MM.1S (cell line): ENCODE measurements around the gene CLDN8.

Experiments
- EZH2 ChIP-seq: fragments of 300-600 bp; sonication (generic); optimal IDR thresholded peaks from 2 replicates; pipeline ENCODE3; 2017; ENCODE audit warnings: low read depth, mild to moderate bottlenecking, antibody characterized with exemption, low read length, mixed read lengths
- EZH2phosphoT487 ChIP-seq: fragments of 300-600 bp; sonication (generic); IDR thresholded peaks from 2 replicates; pipeline ENCODE4 v1.6.1; 2018; ENCODE audit warnings: antibody characterized with exemption, low read length
- TF ChIP-seq, protein P1 (sequence below): fragments of 300-600 bp; sonication (generic); IDR thresholded peaks from 2 replicates; pipeline ENCODE4 v1.5.1; 2016; ENCODE audit warnings: antibody characterized with exemption, low read length, mixed read lengths

DNA sequence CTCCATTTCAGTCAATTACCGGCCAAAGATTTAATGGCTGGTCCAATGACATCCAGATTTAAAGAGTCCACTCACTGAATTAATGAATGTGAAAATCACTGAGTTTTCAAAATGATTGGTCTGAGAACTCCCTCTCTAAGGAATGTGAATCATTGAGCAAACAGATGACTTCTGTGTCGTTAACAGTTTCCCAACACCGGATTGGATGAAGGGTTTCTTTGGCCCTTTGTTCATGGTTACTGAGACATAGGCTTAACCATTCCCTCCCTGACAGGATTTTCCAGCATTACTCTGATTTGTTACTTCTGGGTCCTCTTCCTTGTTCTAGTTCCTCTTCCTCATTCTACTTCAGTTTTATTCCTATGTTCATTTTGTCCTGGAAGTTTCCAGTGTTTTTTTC lies 47.8 kb downstream of the CLDN8 start:
- TF ChIP-seq, protein P1, sequence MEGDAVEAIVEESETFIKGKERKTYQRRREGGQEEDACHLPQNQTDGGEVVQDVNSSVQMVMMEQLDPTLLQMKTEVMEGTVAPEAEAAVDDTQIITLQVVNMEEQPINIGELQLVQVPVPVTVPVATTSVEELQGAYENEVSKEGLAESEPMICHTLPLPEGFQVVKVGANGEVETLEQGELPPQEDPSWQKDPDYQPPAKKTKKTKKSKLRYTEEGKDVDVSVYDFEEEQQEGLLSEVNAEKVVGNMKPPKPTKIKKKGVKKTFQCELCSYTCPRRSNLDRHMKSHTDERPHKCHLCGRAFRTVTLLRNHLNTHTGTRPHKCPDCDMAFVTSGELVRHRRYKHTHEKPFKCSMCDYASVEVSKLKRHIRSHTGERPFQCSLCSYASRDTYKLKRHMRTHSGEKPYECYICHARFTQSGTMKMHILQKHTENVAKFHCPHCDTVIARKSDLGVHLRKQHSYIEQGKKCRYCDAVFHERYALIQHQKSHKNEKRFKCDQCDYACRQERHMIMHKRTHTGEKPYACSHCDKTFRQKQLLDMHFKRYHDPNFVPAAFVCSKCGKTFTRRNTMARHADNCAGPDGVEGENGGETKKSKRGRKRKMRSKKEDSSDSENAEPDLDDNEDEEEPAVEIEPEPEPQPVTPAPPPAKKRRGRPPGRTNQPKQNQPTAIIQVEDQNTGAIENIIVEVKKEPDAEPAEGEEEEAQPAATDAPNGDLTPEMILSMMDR: no peak
- TF ChIP-seq EZH2phosphoT487 (no peak), EZH2 (no peak)
